Karpas-422 (cell line): ENCODE measurements around the gene USP17L27. TPM values are rescaled to one million over a fixed set of nuclear protein-coding genes. Genes with fewer than 3 reads are reported as not detected.
"Not testable (repeated sequence)": the region's sequence is repeated elsewhere in the genome, so short reads cannot be mapped to it uniquely, and the experiment has no call there.

Experiments used
- DNase-seq: peaks from one replicate; pipeline ENCODE4 v3.0.0-alpha.2; 2015
- H2AFZ ChIP-seq: fragments of 200-600 bp; sonication (generic); 2 replicates; pipeline ENCODE4 v1.6.1; 2014; ENCODE audit warnings: antibody characterized with exemption, low read length, mixed read lengths
- H3K27ac ChIP-seq: fragments of 200-600 bp; sonication (generic); 2 replicates; pipeline ENCODE4 v1.5.1; 2014; ENCODE audit warnings: mild to moderate bottlenecking, low read length, moderate library complexity
- H3K27me3 ChIP-seq: fragments of 200-600 bp; sonication (generic); 2 replicates; pipeline ENCODE4 v1.6.1; 2014; ENCODE audit warnings: low read length, mixed read lengths
- H3K36me3 ChIP-seq: fragments of 200-600 bp; sonication (generic); 2 replicates; pipeline ENCODE4 v1.6.1; 2014; ENCODE audit warnings: low read length, mixed read lengths; ENCODE audit not compliant: insufficient read depth
- H3K4me1 ChIP-seq: fragments of 200-600 bp; sonication (generic); 2 replicates; pipeline ENCODE4 v1.6.1; 2014; ENCODE audit warnings: mild to moderate bottlenecking, low read length, mixed read lengths
- H3K4me2 ChIP-seq: fragments of 200-600 bp; sonication (generic); 2 replicates; pipeline ENCODE4 v1.6.1; 2014; ENCODE audit warnings: low read length, low read depth, mild to moderate bottlenecking; ENCODE audit not compliant: poor library complexity, severe bottlenecking
- H3K4me3 ChIP-seq: fragments of 200-600 bp; sonication (generic); 2 replicates; pipeline ENCODE4 v1.5.1; 2014; ENCODE audit warnings: mild to moderate bottlenecking, antibody characterized with exemption, low read length, mixed read lengths
- H3K79me2 ChIP-seq: fragments of 200-600 bp; sonication (generic); 2 replicates; pipeline ENCODE4 v1.6.1; 2014; ENCODE audit warnings: mild to moderate bottlenecking, low read length, mixed read lengths
- H3K9ac ChIP-seq: fragments of 200-600 bp; sonication (generic); 2 replicates; pipeline ENCODE4 v1.6.0; 2014; ENCODE audit warnings: low read length
- H3K9me2 ChIP-seq: fragments of 200-600 bp; sonication (generic), shearing (Covaris generic); replicated peaks from 2 replicates; pipeline ENCODE4 v1.6.0; 2014; ENCODE audit warnings: mild to moderate bottlenecking, low read length, moderate library complexity; ENCODE audit not compliant: insufficient read depth
- H3K9me3 ChIP-seq: fragments of 300-700, 200-600 bp; sonication (generic); 2 replicates; pipeline ENCODE4 v1.6.1; 2014; ENCODE audit warnings: low read length, mixed read lengths
- H4K20me1 ChIP-seq: fragments of 200-600 bp; sonication (generic); 2 replicates; pipeline ENCODE4 v1.6.1; 2014; ENCODE audit warnings: mild to moderate bottlenecking, antibody characterized with exemption, low read length, low read depth; ENCODE audit not compliant: insufficient read depth
- total RNA-seq: library from RNA; depleted of rRNA; stranded (reverse); fragments of >200 nt; shearing (Covaris generic); gene quantifications from 2 replicates; pipeline ENCODE4 v1.2.3, GENCODE V29; 2014; ENCODE audit warnings: low replicate concordance; rRNA removed

Gene USP17L27
- total RNA-seq, 1 experiment from 2014 or later: not detected

DNA sequence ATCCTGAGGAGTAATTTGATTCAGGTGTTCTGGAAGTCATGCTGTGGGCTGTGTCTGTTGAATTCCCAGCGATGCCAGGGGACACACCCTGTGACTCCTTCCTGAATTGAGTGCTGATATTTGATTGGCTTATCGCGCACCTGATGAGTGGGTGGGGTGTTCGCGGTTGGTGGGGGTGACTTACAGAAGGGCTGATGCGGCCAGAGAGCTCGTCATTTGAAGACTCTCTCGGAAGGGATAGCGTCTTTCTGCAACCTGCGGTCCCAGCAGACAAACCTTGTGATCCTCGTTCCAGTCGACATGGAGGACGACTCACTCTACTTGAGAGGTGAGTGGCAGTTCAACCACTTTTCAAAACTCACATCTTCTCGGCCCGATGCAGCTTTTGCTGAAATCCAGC, 18.9 kb downstream of the USP17L27 start, which contains the start of gene USP17L30:
TSS of gene USP17L30 (plus strand) at position 301 of the 400 bp plus-strand sequence. CDS start at position 301, 0 bp downstream.
- DNase-seq, H3K9me3 ChIP-seq, H3K4me1 ChIP-seq, H3K9me2 ChIP-seq, H3K79me2 ChIP-seq, H4K20me1 ChIP-seq, H3K27ac ChIP-seq, H2AFZ ChIP-seq, H3K9ac ChIP-seq, H3K36me3 ChIP-seq, H3K4me3 ChIP-seq, H3K27me3 ChIP-seq, H3K4me2 ChIP-seq: not testable (repeated sequence)

DNA sequence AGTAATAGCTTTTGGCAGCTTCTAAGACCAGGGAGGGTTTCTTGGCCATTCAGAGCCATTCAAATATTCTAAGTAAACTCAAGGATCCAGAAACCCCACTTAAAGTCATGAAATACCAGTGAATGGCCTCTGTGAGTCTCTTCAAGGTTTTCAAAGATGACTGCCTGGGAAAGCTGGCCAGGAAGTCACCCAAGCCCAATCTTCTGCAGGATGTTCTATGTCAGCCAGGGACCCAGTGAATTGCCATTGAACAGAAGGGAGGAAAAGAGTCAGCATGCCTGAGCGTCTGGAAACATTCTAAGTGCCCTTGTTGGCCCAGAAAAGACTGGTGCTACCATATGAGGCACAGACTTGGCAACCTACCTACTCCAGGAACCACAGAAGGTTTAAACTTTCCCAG, 35.9 kb downstream of the USP17L27 start:
- not testable (repeated sequence) for H2AFZ ChIP-seq, DNase-seq, H3K4me2 ChIP-seq, H3K4me3 ChIP-seq, H4K20me1 ChIP-seq, H3K4me1 ChIP-seq, H3K9ac ChIP-seq, H3K27me3 ChIP-seq, H3K79me2 ChIP-seq, H3K36me3 ChIP-seq, H3K9me3 ChIP-seq, H3K9me2 ChIP-seq, H3K27ac ChIP-seq

DNA sequence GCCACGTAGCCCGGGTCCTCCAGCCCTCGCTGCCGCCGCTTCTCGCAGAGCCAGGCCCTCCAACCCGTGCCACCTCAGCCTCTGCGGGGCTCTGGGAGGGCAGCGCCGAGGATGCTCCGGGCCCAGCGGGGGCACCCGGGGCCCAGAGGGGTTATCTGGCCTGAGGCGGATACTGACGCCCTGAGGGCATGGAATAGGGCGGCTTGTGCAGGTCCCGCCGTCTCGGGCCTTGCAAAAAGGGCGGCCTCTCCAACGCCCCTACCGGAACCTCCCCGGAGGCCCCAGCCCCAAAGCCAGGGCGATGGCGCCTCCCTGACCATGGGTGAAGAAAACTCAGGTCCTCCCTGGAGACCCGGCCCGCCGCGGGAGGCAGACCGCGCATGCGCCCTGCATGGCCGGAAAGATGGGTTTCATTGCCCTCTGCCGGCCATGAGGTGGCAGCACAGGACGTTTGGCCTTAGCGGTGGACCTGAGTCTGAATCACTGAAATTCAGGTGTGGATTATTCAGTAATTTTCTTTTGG, 37.1 kb downstream of the USP17L27 start:
- not testable (repeated sequence) for H3K4me3 ChIP-seq, H3K4me1 ChIP-seq, DNase-seq, H3K79me2 ChIP-seq, H3K9ac ChIP-seq, H3K36me3 ChIP-seq, H4K20me1 ChIP-seq, H2AFZ ChIP-seq, H3K9me3 ChIP-seq, H3K27ac ChIP-seq, H3K9me2 ChIP-seq, H3K4me2 ChIP-seq, H3K27me3 ChIP-seq

DNA sequence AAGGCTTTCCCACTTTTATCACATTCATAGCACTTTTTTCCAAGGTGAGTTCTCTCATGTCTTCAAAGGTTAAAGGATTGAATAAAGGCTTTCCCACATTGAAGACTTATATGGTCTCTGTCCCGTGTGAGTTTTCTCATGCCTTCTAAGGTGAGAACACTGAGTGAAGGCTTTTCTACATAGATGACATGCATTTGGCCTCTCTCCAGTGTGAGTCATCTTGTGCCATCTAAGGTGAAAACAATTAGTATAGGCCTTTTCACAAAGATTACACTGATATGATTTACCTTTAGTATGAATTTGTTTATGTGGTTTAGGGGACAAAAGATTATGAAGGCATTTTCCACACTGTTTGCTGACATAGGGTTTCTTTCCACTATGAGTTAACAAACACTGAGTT, 40.2 kb downstream of the USP17L27 start:
- H2AFZ ChIP-seq: no peak overlapping the region
- H3K9me3 ChIP-seq: no peaks in the 10 kb centered on the region
- no peak overlapping the region for H3K4me2 ChIP-seq
- H3K79me2 ChIP-seq: no peaks in the 10 kb centered on the region
- no peaks in the 10 kb centered on the region for H3K9me2 ChIP-seq
- H3K27ac ChIP-seq: no peak overlapping the region
- no peaks in the 10 kb centered on the region for H3K36me3 ChIP-seq
- H3K4me1 ChIP-seq: no peaks in the 10 kb centered on the region
- H3K27me3 ChIP-seq: no peaks in the 10 kb centered on the region
- H4K20me1 ChIP-seq: no peaks in the 10 kb centered on the region
- no peak overlapping the region for H3K9ac ChIP-seq
- no peak overlapping the region for H3K4me3 ChIP-seq
- DNase-seq: no peak

DNA sequence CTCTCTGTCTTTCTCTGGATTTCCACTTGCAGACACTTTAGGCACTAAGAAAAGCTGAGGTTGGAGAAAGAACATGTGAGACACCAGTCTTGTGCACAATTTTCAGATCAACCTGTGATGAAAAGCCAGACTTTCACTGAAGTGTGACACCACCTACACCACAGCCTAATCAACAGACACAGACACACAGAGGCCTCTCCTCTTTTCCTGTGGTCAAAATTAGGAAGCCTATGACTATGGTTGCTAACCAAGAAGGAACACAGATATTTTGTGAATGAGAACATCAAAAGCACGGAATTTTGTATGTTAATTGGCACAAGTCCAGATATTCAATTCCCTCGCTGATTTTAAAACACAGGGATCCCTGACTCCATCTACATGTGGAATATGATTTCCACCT, 45.1 kb downstream of the USP17L27 start:
- H3K9ac ChIP-seq, H3K9me2 ChIP-seq, H4K20me1 ChIP-seq, H3K4me3 ChIP-seq, H3K36me3 ChIP-seq, H3K27me3 ChIP-seq, DNase-seq, H3K9me3 ChIP-seq, H3K27ac ChIP-seq, H3K4me2 ChIP-seq, H2AFZ ChIP-seq, H3K4me1 ChIP-seq, H3K79me2 ChIP-seq: not testable (repeated sequence)

Other genes starting within 250 kb of the USP17L27 start
- not detected in 2 replicates for gene FAM90A26, start 173.7 kb upstream of the USP17L27 start, total RNA-seq
- not detected in 2 replicates for gene USP17L10, start 133.5 kb upstream of the USP17L27 start, total RNA-seq
- not detected in 2 replicates for gene USP17L11, start 128.7 kb upstream of the USP17L27 start, total RNA-seq
- not detected in 2 replicates for gene USP17L12, start 124.0 kb upstream of the USP17L27 start, total RNA-seq
- gene USP17L13, start 119.3 kb upstream of the USP17L27 start, total RNA-seq: not detected in 2 replicates
- not detected in 2 replicates for gene USP17L15, start 109.8 kb upstream of the USP17L27 start, total RNA-seq
- gene USP17L17, start 100.3 kb upstream of the USP17L27 start, total RNA-seq: not detected in 2 replicates
- not detected in 2 replicates for gene USP17L18, start 95.5 kb upstream of the USP17L27 start, total RNA-seq
- gene USP17L19, start 90.8 kb upstream of the USP17L27 start, total RNA-seq: not detected in 2 replicates
- not detected in 2 replicates for gene USP17L20, start 86.0 kb upstream of the USP17L27 start, total RNA-seq
- gene USP17L21, start 81.3 kb upstream of the USP17L27 start, total RNA-seq: not detected in 2 replicates
- gene USP17L22, start 76.5 kb upstream of the USP17L27 start, total RNA-seq: not detected in 2 replicates
- gene USP17L24, start 19.0 kb upstream of the USP17L27 start, total RNA-seq: not detected in 2 replicates
- not detected in 2 replicates for gene USP17L25, start 14.2 kb upstream of the USP17L27 start, total RNA-seq
- not detected in 2 replicates for gene USP17L26, start 9.5 kb upstream of the USP17L27 start, total RNA-seq
- gene USP17L5, start 4.7 kb upstream of the USP17L27 start, total RNA-seq: not detected in 2 replicates
- not detected in 2 replicates for gene USP17L28, start 4.7 kb downstream of the USP17L27 start, total RNA-seq
- gene USP17L29, start 9.5 kb downstream of the USP17L27 start, total RNA-seq: not detected in 2 replicates
- gene USP17L30, start 19.0 kb downstream of the USP17L27 start, total RNA-seq: not detected in 2 replicates
- not detected in 2 replicates for gene DEFB131A, start 100.3 kb downstream of the USP17L27 start, total RNA-seq